Hepatocyte (in vitro differentiated cells): ENCODE results near the gene TRMT1L. TPM values are rescaled to one million over a fixed set of nuclear protein-coding genes. Genes with fewer than 3 reads are reported as not detected.

Experiments
- DNase-seq: peaks from one replicate; pipeline ENCODE4 v3.0.0-alpha.2; 2016; ENCODE audit warnings: low spot score
- H2AFZ ChIP-seq: fragments of 200-600 bp; sonication (generic); 2 replicates; pipeline ENCODE4 v1.6.0; 2016; ENCODE audit warnings: antibody characterized with exemption, mild to moderate bottlenecking
- H3K27ac ChIP-seq: fragments of 200-600 bp; sonication (generic); 2 replicates; pipeline ENCODE4 v1.5.1; 2016; ENCODE audit warnings: mild to moderate bottlenecking
- H3K27me3 ChIP-seq: fragments of 200-600 bp; sonication (generic); 2 replicates; pipeline ENCODE4 v1.6.1; 2016
- H3K36me3 ChIP-seq: fragments of 200-600 bp; sonication (generic); replicated peaks from 2 replicates; pipeline ENCODE4 v1.5.1; 2016; ENCODE audit warnings: low read depth; ENCODE audit not compliant: insufficient read depth
- H3K4me1 ChIP-seq: fragments of 200-600 bp; sonication (generic); 2 replicates; pipeline ENCODE4 v1.5.1; 2016; ENCODE audit warnings: mild to moderate bottlenecking, moderate library complexity; ENCODE audit not compliant: insufficient read depth
- H3K4me2 ChIP-seq: fragments of 200-600 bp; sonication (generic); 2 replicates; pipeline ENCODE4 v1.6.0; 2016
- H3K4me3 ChIP-seq: fragments of 200-600 bp; sonication (generic); 2 replicates; pipeline ENCODE4 v1.5.1; 2016; ENCODE audit warnings: mild to moderate bottlenecking
- H3K79me2 ChIP-seq: fragments of 200-600 bp; sonication (generic); 2 replicates; pipeline ENCODE4 v1.6.0; 2017; ENCODE audit warnings: mild to moderate bottlenecking
- H3K9me2 ChIP-seq: fragments of 200-600 bp; sonication (generic); replicated peaks from 2 replicates; pipeline ENCODE4 v1.6.0; 2017; ENCODE audit warnings: mild to moderate bottlenecking; ENCODE audit not compliant: insufficient read depth
- H3K9me3 ChIP-seq: fragments of 200-600 bp; sonication (generic); 2 replicates; pipeline ENCODE4 v1.5.1; 2016; ENCODE audit warnings: low read depth, mild to moderate bottlenecking
- H4K20me1 ChIP-seq: fragments of 200-600 bp; sonication (generic); 2 replicates; pipeline ENCODE4 v1.6.0; 2016; ENCODE audit warnings: mild to moderate bottlenecking; ENCODE audit not compliant: insufficient read depth, poor library complexity, severe bottlenecking
- CTCF ChIP-seq: fragments of 200-600 bp; sonication (generic); IDR thresholded peaks from 2 replicates; pipeline ENCODE4 v1.5.1; 2016; ENCODE audit warnings: antibody characterized with exemption, mild to moderate bottlenecking; ENCODE audit not compliant: poor library complexity
- EZH2 ChIP-seq: fragments of 200-600 bp; sonication (generic); IDR thresholded peaks from 2 replicates; pipeline ENCODE4 v1.6.1; 2016; ENCODE audit warnings: antibody characterized with exemption, mild to moderate bottlenecking, borderline replicate concordance
- EZH2phosphoT487 ChIP-seq: fragments of 200-600 bp; sonication (generic); IDR thresholded peaks from one replicate; pipeline ENCODE4 v1.6.1; 2018; ENCODE audit warnings: antibody characterized with exemption, mild to moderate bottlenecking, low read depth, moderate library complexity; ENCODE audit not compliant: unreplicated experiment, severe bottlenecking
- WGBS: methylation state at CpG from one replicate; pipeline ENCODE4 v1.1.6; 2016; ENCODE audit warnings: low lambda C conversion rate; ENCODE audit errors: missing lambda C conversion rate; 5-methylcytosine and 5-hydroxymethylcytosine counted together
- polyA plus RNA-seq: library from polyadenylated mRNA; unstranded; fragments of >200 nt; fragmentation: Nextera tagmentation; extraction: Ambion mirVana; gene quantifications from 2 replicates; pipeline ENCODE4 v1.2.1, GENCODE V29; 2016
- total RNA-seq: library from RNA; depleted of rRNA; stranded (reverse); fragments of >200 nt; gene quantifications from 2 replicates; pipeline ENCODE4 v1.2.3, GENCODE V29; 2014

The TRMT1L gene
- total and polyA plus RNA-seq, 2 experiments from 2014 or later, result 12.3 to 23.1 TPM

DNA sequence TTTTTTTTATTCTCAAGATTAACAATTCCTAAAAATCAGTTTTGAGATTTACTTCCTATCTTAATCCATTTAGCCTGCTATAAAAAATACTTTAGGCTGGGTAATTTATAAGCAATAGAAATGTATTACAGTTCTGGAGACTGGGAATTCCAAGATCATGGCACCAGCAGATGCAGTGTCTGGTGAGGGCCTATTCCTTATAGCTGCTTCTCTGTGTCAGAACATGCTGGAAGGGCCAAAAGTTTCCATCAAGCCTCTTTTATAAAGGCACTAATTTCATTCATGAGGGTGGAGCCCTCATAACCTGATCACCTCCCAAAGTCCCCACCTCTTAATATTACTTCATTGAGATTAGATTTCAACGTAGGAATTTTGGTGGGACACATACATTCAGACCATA, 69.7 kb downstream of the TRMT1L start:
- Histone ChIP-seq H3K79me2 (peaks cover 55% of the 10 kb centered on the region), H3K27me3 (no peaks in the 10 kb centered on the region), H3K4me3 (no peak overlapping the region), H3K9me2 (no peaks in the 10 kb centered on the region), H2AFZ (no peak overlapping the region), H3K4me1 (no peaks in the 10 kb centered on the region), H3K4me2 (no peak overlapping the region), H4K20me1 (no peaks in the 10 kb centered on the region), H3K9me3 (no peaks in the 10 kb centered on the region), H3K36me3 (no peaks in the 10 kb centered on the region), H3K27ac (no peak overlapping the region)
- WGBS, result 100% methylated on average over 1 of the region's 1 CpG
- TF ChIP-seq EZH2, result no peak
- no peak for TF ChIP-seq EZH2phosphoT487
- TF ChIP-seq CTCF, result no peak
- no peak for DNase-seq

DNA sequence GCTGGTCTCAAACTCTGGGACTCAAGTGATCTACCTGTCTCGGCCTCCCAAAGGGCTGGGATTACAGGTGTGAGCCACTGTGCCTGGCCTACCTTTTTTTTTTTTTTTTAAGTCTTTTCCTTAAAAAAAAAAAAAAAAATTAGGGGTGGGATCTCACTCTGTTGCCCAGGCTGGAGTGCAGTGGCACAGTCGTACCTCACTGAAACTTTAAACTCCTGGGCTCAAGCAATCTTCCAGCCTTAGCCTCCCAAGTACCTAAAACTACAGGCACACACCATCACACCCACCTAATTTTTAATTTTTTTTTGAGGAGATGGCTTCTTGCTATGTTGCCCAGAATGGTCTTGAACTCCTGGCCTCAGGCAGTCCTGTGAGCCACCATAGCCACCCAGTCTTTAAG, 72.9 kb downstream of the TRMT1L start:
- TF ChIP-seq CTCF (no peak), EZH2 (no peak), EZH2phosphoT487 (no peak)
- no peaks in the 10 kb centered on the region for H3K36me3 ChIP-seq
- no peaks in the 10 kb centered on the region for H3K27me3 ChIP-seq
- H3K4me3 ChIP-seq, result no peak overlapping the region
- H3K9me3 ChIP-seq, result no peaks in the 10 kb centered on the region
- peaks cover 88% of the 10 kb centered on the region for H3K79me2 ChIP-seq
- H2AFZ ChIP-seq, result no peak overlapping the region
- 98% methylated on average over 2 of the region's 2 CpGs for WGBS
- peaks cover 2% of the 10 kb centered on the region for H4K20me1 ChIP-seq
- no peaks in the 10 kb centered on the region for H3K9me2 ChIP-seq
- DNase-seq, result no peak
- H3K4me1 ChIP-seq, result no peaks in the 10 kb centered on the region
- H3K27ac ChIP-seq, result peak overlapping the region; percentile 33
- H3K4me2 ChIP-seq, result no peak overlapping the region

- H3K79me2 ChIP-seq, result peaks cover 96% of the 10 kb centered on the region
- no peak for TF ChIP-seq EZH2
- no peak for TF ChIP-seq CTCF
- no peak for TF ChIP-seq EZH2phosphoT487
Observed at GRCh38 chr1:185080422-185080821, 76.3 kb downstream of the TRMT1L start.

GRCh38 chr1:185077374-185077773, 79.4 kb downstream of the TRMT1L start:
- Histone ChIP-seq H3K9me2 (no peaks in the 10 kb centered on the region), H4K20me1 (peaks cover 2% of the 10 kb centered on the region), H3K27ac (no peak overlapping the region), H3K79me2 (peaks cover 96% of the 10 kb centered on the region), H3K4me3 (no peak overlapping the region), H3K4me1 (no peaks in the 10 kb centered on the region), H3K9me3 (no peaks in the 10 kb centered on the region), H2AFZ (no peak overlapping the region), H3K27me3 (no peaks in the 10 kb centered on the region), H3K36me3 (no peaks in the 10 kb centered on the region), H3K4me2 (no peak overlapping the region)
- 93% methylated on average over 4 of the region's 4 CpGs for WGBS
- DNase-seq, result no peak
- no peak for TF ChIP-seq EZH2phosphoT487
- TF ChIP-seq EZH2, result no peak
- TF ChIP-seq CTCF, result no peak

More at GRCh38 chr1:185080422-185080821, 76.3 kb downstream of the TRMT1L start:
- no peaks in the 10 kb centered on the region for H3K36me3 ChIP-seq
- H3K4me3 ChIP-seq, result no peak overlapping the region
- no peak overlapping the region for H3K27ac ChIP-seq
- no peaks in the 10 kb centered on the region for H3K27me3 ChIP-seq
- no peak overlapping the region for H3K4me2 ChIP-seq
- H3K9me3 ChIP-seq, result no peaks in the 10 kb centered on the region
- no peaks in the 10 kb centered on the region for H3K9me2 ChIP-seq
- no peaks in the 10 kb centered on the region for H3K4me1 ChIP-seq
- H2AFZ ChIP-seq, result no peak overlapping the region
- DNase-seq, result no peak
- H4K20me1 ChIP-seq, result peaks cover 2% of the 10 kb centered on the region
